ENCODE results near the gene CCL17.

Gene CCL17

GRCh38 chr16:57376313-57376818 is 28.2 kb upstream of the CCL17 start:
- no peak for DNase-seq
- in situ Hi-C loops (cut with MboI; ENCODE audit: low pct_unique_long_range_greater_than_20kb, low sequenced_read_pairs): no loop called here

- in situ Hi-C loops (cut with MboI; ENCODE audit: low pct_unique_long_range_greater_than_20kb, low sequenced_read_pairs): no loop called here
- no peak for DNase-seq
These were observed 27.3 kb upstream of the CCL17 start for GRCh38 chr16:57377080-57377841.

DNA sequence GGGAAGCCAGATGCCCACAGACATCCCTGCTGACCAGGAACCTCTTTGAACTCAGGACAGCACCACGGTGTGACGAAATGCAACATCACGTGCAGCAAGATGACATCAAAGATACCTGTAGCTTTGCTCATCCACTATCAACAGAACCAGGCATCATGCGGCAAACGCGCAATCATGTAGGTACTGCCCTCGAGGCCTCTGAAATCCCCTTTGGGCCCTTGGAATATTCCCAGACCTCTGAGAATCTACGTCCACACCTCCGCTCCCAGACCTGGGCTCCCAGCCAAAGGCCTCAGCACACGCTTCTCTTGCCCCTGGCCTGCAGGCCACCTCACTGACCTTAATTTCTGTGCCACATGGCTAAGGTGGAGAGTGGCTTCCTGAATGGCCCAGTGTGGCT is 25.0 kb upstream of the CCL17 start:
- no peak for DNase-seq

DNA sequence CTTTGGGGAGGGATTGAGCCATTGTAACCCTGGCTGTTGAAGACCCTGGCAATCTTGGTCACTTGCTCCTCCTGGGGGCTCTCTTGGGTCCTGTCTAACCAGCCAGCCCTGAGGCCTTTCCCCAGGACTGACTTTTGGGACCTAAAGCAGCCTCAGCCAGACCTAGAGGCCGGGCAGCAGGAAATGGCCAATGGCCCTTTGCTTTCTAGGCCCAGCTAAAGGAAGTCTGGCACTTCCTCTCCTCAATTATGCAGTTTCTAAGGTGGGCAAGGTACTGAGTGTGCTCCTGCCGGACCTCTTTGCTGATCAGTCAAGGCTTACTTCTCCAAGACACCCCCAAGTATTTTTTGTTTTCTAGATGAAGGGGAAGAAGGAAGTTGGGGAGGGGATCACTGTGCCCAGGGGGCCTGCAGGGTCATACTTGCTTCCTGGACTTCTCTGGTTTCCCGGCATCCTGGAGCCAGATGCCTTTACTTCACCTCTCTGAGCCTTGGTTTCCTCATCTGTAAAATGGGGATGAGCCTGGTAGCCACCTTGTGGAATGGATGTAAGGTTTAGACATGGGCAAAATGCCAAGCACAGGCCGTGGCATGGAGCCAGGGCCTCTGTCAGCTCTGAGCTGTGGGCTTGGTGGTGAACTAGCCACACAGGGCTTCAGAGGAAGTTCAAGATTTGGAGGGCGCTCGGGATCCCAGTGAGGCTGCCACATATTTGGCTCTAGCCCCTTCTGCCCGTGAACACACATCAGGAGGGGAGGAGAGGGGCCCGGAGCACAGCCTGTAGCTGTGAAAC is 23.7 kb upstream of the CCL17 start:
- DNase-seq: peak; percentile 57

More for the DNA sequence above, 25.0 kb upstream of the CCL17 start:
- in situ Hi-C loops (cut with MboI; ENCODE audit: low pct_unique_long_range_greater_than_20kb, low sequenced_read_pairs): no loop called here

DNA sequence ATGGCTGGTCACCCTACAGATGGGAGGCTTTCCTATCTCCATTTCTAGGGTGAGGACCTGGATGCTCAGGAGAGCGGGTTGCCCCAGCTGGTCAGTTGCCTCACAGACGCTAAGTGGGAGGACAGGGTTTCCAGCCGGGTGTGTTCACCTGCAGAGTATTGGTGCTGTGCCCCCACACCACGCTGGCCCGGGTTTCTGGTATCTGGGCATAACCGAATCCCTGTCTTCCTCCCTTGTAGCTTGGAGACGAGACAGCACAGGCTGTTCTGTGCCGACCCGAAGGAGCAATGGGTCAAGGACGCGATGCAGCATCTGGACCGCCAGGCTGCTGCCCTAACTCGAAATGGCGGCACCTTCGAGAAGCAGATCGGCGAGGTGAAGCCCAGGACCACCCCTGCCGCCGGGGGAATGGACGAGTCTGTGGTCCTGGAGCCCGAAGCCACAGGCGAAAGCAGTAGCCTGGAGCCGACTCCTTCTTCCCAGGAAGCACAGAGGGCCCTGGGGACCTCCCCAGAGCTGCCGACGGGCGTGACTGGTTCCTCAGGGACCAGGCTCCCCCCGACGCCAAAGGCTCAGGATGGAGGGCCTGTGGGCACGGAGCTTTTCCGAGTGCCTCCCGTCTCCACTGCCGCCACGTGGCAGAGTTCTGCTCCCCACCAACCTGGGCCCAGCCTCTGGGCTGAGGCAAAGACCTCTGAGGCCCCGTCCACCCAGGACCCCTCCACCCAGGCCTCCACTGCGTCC is 22.6 kb upstream of the CCL17 start:
- DNase-seq: no peak
- in situ Hi-C loops (cut with MboI; ENCODE audit: low pct_unique_long_range_greater_than_20kb, low sequenced_read_pairs): no loop called here

More for the DNA sequence above, 23.7 kb upstream of the CCL17 start:
- in situ Hi-C loops (cut with MboI; ENCODE audit: low pct_unique_long_range_greater_than_20kb, low sequenced_read_pairs): no loop called here

GRCh38 chr16:57382535-57383275 is 21.9 kb upstream of the CCL17 start:
- in situ Hi-C loops (cut with MboI; ENCODE audit: low pct_unique_long_range_greater_than_20kb, low sequenced_read_pairs): no loop called here
- DNase-seq: no peak

DNA sequence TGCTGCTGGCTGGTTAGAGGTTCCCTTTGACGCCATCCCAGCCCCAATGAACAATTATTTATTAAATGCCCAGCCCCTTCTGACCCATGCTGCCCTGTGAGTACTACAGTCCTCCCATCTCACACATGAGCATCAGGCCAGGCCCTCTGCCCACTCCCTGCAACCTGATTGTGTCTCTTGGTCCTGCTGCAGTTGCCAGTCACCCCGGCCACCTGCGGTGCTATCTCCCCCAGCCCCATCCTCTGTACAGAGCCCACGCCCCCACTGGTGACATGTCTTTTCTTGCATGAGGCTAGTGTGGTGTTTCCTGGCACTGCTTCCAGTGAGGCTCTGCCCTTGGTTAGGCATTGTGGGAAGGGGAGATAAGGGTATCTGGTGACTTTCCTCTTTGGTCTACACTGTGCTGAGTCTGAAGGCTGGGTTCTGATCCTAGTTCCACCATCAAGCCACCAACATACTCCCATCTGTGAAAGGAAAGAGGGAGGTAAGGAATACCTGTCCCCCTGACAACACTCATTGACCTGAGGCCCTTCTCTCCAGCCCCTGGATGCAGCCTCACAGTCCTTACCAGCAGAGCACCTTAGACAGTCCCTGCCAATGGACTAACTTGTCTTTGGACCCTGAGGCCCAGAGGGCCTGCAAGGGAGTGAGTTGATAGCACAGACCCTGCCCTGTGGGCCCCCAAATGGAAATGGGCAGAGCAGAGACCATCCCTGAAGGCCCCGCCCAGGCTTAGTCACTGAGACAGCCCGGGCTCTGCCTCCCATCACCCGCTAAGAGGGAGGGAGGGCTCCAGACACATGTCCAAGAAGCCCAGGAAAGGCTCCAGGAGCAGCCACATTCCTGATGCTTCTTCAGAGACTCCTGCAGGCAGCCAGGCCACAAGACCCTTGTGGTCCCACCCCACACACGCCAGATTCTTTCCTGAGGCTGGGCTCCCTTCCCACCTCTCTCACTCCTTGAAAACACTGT is 21.0 kb upstream of the CCL17 start:
- in situ Hi-C loops (cut with MboI; ENCODE audit: low pct_unique_long_range_greater_than_20kb, low sequenced_read_pairs): no loop called here
- no peak for DNase-seq

GRCh38 chr16:57384248-57385070 is 20.1 kb upstream of the CCL17 start:
- in situ Hi-C loops (cut with MboI; ENCODE audit: low pct_unique_long_range_greater_than_20kb, low sequenced_read_pairs): no loop called here

GRCh38 chr16:57385083-57385482 is 19.5 kb upstream of the CCL17 start:
- in situ Hi-C loops (cut with MboI; ENCODE audit: low pct_unique_long_range_greater_than_20kb, low sequenced_read_pairs): no loop called here
- no peak for DNase-seq

More at GRCh38 chr16:57384248-57385070, 20.1 kb upstream of the CCL17 start:
- peak; percentile 65 for DNase-seq

- in situ Hi-C loops (cut with MboI; ENCODE audit: low pct_unique_long_range_greater_than_20kb, low sequenced_read_pairs): no loop called here
- no peak for DNase-seq
These were observed 18.1 kb upstream of the CCL17 start for GRCh38 chr16:57386381-57386951.

DNA sequence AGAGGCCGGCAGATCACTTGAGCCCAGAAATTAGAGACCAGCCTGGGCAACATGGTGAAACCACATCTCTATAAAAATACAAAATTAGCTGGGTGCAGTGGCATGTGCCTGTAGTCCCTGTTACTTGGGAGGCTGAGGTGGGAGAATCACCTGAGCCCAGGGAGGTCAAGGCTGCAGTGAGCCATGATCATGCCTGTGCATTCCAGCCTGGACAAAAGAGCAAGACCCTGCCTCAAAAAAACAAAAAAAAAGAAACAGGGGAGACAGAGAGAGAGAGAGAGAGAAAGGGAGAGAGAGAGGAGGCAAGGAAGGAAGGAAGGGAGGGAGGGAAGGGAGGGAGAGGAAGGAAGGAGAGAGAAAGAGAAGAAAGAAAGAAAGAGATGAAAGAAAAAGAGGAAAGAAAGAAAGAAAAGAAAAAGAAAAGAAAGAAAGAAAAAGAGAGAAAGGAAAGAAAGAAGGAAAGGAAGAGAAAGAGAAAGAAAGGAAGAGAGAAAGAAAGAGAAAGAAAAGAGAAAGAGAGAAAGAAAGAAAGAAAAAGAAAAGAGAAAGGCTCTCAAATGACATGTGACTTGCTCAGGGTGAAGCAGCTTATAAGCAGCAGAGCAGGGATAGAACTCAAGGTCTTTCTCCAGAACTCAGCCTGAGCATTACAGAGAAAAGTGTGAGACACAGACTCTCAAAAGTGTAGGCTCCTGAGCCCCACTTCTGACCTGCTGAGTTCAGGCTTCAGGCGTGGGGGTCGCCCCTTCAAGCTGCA is 16.8 kb upstream of the CCL17 start:
- DNase-seq: no peak
- in situ Hi-C loops (cut with MboI; ENCODE audit: low pct_unique_long_range_greater_than_20kb, low sequenced_read_pairs): no loop called here

GRCh38 chr16:57388359-57389086 is 16.0 kb upstream of the CCL17 start:
- in situ Hi-C loops (cut with MboI; ENCODE audit: low pct_unique_long_range_greater_than_20kb, low sequenced_read_pairs): no loop called here
- DNase-seq: no peak

DNA sequence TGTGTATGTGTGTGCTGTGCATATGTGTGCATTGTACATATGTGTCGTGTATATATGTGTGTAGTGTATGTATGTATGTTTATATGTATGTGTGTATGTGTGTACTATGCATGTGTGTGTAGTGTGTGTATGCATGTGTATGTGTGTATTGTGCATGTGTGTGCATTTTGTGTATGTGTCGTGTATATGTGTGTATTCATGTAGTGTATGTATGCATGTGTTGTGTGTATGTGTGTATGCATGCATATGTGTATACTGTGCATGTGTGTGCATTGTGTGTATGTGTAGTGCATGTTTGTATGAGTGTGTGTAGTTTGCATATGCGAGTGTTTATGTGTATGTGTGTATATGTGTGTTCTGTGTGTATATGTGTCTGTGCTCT is 15.5 kb upstream of the CCL17 start:
- in situ Hi-C loops (cut with MboI; ENCODE audit: low pct_unique_long_range_greater_than_20kb, low sequenced_read_pairs): no loop called here

DNA sequence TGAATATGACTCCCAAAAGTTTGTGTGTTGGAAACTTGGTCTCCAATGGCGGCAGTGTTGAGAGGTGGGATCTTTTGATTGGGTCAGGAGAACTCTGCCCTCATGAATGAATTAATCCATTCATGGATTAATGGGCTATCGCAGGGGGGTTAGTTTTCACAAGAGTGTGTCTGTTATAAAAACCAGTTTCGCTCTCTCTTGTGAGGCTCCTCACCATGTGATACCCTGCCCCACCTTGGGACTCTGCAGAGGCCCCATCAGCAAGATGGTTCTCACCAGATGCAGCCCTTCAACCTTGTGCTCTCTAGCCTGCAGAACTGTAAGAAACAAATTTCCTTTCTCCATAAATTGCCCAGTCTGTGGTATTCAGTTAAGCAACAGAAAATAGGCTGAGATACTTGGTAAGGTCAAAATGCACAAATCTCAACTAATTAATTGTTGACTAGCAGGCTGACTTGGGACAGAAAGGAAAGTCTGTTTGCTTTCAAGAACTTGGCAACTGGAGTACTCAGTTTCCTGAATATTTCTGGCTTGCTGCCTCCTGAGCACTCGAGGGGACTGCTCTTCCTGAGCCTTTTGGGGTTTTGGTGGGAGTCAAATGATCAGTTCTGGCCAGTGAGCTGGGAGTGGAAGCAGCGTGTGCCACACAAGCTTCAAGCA is 13.8 kb upstream of the CCL17 start:
- DNase-seq: no peak
- in situ Hi-C loops (cut with MboI; ENCODE audit: low pct_unique_long_range_greater_than_20kb, low sequenced_read_pairs): no loop called here

More for the DNA sequence above, 15.5 kb upstream of the CCL17 start:
- DNase-seq: no peak

DNA sequence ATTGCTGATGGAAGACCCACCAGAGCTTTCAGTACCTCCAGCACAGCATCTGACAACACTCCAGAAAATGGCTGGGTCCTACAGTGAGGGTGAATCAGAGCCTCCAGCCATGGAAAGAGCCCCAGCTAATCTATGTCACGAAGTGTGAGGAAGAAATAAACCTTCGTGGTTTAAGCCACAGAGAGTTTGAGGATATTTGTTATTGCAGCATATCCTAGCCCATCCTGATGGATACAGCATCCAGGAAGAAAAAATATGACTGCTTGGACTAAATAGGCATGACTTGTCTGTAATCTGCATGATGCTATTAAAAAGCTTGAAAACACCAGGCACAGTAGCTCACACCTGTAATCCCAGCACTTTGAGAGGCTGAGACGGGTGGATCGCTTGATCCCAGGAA is 13.3 kb upstream of the CCL17 start:
- in situ Hi-C loops (cut with MboI; ENCODE audit: low pct_unique_long_range_greater_than_20kb, low sequenced_read_pairs): no loop called here
- DNase-seq: no peak
